ENCODE measurements around the gene EPHB1.

DNA sequence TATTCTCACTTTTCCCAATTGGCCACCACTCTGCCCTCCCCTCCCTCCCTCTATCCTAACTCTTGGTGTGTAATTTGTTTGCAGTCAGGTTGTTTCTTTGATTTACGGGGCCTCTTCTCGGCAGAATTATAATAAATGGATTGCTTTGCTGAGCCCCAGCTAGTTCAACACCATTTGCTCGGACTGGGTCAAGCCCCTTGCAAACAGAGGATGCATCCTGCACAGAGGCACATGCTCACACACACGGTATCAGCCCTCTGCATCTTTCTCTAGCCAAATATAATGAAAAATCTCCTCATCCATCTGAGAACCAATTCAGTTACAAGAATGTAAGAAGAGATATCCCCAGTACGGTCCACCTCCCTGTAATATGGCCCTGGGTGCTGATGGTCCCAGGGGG lies 97.7 kb downstream of the EPHB1 start:
- TF ChIP-seq CTCF (IDR thresholded peaks at IDR 0.05) (no peak), POLR2A (IDR thresholded peaks at IDR 0.05) (no peak)

Measured in thyroid gland (tissue), 4 donors.